ENCODE measurements around the gene WDR83. TPM values are rescaled to one million over a fixed set of nuclear protein-coding genes. Genes with fewer than 3 reads are reported as not detected.

The WDR83 gene
- total and polyA plus RNA-seq, 2 experiments from 2014 or later, result 12.5 to 18.5 TPM

DNA sequence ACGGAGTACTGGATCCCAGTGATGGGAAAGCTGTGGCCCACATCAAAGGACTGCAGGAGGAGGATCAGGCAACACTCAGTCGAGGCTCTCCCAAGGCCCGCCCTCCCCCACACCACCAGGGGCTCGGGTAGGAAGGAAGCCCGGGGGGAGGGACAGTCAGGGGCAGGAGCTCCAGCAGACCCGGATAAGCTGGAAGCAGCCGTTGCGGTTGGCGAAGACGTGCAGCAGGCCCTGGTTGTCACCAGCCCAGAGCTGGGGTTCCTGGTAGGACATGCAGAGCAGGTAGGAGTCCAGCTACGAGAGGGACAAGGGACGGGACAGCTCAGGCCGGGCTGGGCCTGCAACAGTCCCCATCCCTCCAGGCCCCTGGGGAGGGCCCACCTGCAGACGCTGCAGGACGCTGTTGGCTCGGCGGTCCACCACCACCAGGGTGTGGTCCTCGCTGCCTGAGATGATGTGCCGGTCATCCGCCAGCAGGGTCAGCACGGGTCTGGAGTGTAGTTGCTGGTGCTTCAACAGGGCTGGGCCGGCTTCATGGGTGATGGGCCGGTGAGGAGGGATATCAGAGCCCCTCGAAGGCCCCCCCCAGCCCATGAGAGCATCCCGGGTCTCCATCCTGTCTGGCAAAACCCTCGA lies 23.1 kb downstream of the WDR83 start (continued):
- TF ChIP-seq ZNF462 (CRISPR knock-in tag; IDR thresholded peaks at IDR 0.05) (no peak), STAT1 (IDR thresholded peaks at IDR 0.05; ENCODE audit: unreplicated experiment) (no peak)
- TF ChIP-seq, protein P1, sequence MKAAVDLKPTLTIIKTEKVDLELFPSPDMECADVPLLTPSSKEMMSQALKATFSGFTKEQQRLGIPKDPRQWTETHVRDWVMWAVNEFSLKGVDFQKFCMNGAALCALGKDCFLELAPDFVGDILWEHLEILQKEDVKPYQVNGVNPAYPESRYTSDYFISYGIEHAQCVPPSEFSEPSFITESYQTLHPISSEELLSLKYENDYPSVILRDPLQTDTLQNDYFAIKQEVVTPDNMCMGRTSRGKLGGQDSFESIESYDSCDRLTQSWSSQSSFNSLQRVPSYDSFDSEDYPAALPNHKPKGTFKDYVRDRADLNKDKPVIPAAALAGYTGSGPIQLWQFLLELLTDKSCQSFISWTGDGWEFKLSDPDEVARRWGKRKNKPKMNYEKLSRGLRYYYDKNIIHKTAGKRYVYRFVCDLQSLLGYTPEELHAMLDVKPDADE (IDR thresholded peaks at IDR 0.05), result no peak

- peaks cover 16% of the 10 kb centered on the region for H3F3A ChIP-seq (replicated peaks; ENCODE audit: low read depth)
- 0 out of 2 replicates have a peak, but pooled peaks cover 4% of the 10 kb centered on the region for H3K4me1 ChIP-seq (ENCODE audit: insufficient read depth)
- no peaks in the 10 kb centered on the region for H3K9me2 ChIP-seq (ENCODE audit: insufficient read depth)
- ATAC-seq (no peak), DNase-seq (ENCODE audit: low spot score) (no peak)
- no peak overlapping the region for H3K4me3 Mint-ChIP-seq
- H3K36me3 ChIP-seq (ENCODE audit: insufficient read depth), result no peaks in the 10 kb centered on the region
- peaks cover 17% of the 10 kb centered on the region for H3K27me3 Mint-ChIP-seq (ENCODE audit: insufficient read depth, low read depth, poor library complexity)
- H3K4me2 ChIP-seq, result no peak overlapping the region
- H3K4me1 Mint-ChIP-seq, result peaks cover 2% of the 10 kb centered on the region; the same call in 2 of the 3 replicates
- no peak overlapping the region for H3K27ac ChIP-seq (ENCODE audit: low read depth)
- H4K20me1 ChIP-seq (replicated peaks; ENCODE audit: insufficient read depth), result 0 out of 2 replicates have a peak, but pooled peaks cover under 1% of the 10 kb centered on the region
- peaks cover 2% of the 10 kb centered on the region; the same call in 2 of the 3 replicates for H3K36me3 Mint-ChIP-seq (ENCODE audit: low read depth)
- no peaks in the 10 kb centered on the region for H3K79me2 ChIP-seq (replicated peaks; ENCODE audit: insufficient read depth)
- no peaks in the 10 kb centered on the region for H3K27me3 ChIP-seq (ENCODE audit: insufficient read depth)
- no peak overlapping the region for H2AFZ ChIP-seq
- H3K9me3 Mint-ChIP-seq, result no peaks in the 10 kb centered on the region; the same call in 2 of the 3 replicates
- H3K4me3 ChIP-seq, result no peak overlapping the region
- H3K27ac Mint-ChIP-seq, result no peak overlapping the region
- TF ChIP-seq EZH2 (IDR thresholded peaks at IDR 0.05; ENCODE audit: low read depth, unreplicated experiment) (no peak), STAT1 (IDR thresholded peaks at IDR 0.05; ENCODE audit: unreplicated experiment) (no peak), NANOG (IDR thresholded peaks at IDR 0.05; ENCODE audit: borderline replicate concordance) (no peak), ZNF331 (CRISPR knock-in tag; IDR thresholded peaks at IDR 0.05; ENCODE audit: low read depth) (no peak), JUNB (IDR thresholded peaks at IDR 0.05; ENCODE audit: unreplicated experiment) (no peak), EZH2phosphoT487 (IDR thresholded peaks at IDR 0.05; ENCODE audit: unreplicated experiment) (no peak)
- TF ChIP-seq, protein P2, sequence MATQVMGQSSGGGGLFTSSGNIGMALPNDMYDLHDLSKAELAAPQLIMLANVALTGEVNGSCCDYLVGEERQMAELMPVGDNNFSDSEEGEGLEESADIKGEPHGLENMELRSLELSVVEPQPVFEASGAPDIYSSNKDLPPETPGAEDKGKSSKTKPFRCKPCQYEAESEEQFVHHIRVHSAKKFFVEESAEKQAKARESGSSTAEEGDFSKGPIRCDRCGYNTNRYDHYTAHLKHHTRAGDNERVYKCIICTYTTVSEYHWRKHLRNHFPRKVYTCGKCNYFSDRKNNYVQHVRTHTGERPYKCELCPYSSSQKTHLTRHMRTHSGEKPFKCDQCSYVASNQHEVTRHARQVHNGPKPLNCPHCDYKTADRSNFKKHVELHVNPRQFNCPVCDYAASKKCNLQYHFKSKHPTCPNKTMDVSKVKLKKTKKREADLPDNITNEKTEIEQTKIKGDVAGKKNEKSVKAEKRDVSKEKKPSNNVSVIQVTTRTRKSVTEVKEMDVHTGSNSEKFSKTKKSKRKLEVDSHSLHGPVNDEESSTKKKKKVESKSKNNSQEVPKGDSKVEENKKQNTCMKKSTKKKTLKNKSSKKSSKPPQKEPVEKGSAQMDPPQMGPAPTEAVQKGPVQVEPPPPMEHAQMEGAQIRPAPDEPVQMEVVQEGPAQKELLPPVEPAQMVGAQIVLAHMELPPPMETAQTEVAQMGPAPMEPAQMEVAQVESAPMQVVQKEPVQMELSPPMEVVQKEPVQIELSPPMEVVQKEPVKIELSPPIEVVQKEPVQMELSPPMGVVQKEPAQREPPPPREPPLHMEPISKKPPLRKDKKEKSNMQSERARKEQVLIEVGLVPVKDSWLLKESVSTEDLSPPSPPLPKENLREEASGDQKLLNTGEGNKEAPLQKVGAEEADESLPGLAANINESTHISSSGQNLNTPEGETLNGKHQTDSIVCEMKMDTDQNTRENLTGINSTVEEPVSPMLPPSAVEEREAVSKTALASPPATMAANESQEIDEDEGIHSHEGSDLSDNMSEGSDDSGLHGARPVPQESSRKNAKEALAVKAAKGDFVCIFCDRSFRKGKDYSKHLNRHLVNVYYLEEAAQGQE (IDR thresholded peaks at IDR 0.05; ENCODE audit: unreplicated experiment), result no peak
- TF ChIP-seq, protein P1 (IDR thresholded peaks at IDR 0.05), result no peak
- TF ChIP-seq, protein P3, sequence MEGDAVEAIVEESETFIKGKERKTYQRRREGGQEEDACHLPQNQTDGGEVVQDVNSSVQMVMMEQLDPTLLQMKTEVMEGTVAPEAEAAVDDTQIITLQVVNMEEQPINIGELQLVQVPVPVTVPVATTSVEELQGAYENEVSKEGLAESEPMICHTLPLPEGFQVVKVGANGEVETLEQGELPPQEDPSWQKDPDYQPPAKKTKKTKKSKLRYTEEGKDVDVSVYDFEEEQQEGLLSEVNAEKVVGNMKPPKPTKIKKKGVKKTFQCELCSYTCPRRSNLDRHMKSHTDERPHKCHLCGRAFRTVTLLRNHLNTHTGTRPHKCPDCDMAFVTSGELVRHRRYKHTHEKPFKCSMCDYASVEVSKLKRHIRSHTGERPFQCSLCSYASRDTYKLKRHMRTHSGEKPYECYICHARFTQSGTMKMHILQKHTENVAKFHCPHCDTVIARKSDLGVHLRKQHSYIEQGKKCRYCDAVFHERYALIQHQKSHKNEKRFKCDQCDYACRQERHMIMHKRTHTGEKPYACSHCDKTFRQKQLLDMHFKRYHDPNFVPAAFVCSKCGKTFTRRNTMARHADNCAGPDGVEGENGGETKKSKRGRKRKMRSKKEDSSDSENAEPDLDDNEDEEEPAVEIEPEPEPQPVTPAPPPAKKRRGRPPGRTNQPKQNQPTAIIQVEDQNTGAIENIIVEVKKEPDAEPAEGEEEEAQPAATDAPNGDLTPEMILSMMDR (conservative IDR thresholded peaks at IDR 0.05; ENCODE audit: low read depth in 2 of 2), result no peak
Measured at GRCh38 chr19:12692960-12693359, 26.4 kb downstream of the WDR83 start.
